Bronchus fibroblast of lung (primary cell): Measurements from ENCODE around the gene ENOX2. TPM values are rescaled to one million over a fixed set of nuclear protein-coding genes. Genes with fewer than 3 reads are reported as not detected.

ENCODE experiments used
- total RNA-seq: library from RNA; depleted of rRNA; stranded (reverse); fragments of >200 nt; gene quantifications from 2 replicates; pipeline ENCODE4 v1.2.3, GENCODE V29; 2015

The ENOX2 gene, protein sequence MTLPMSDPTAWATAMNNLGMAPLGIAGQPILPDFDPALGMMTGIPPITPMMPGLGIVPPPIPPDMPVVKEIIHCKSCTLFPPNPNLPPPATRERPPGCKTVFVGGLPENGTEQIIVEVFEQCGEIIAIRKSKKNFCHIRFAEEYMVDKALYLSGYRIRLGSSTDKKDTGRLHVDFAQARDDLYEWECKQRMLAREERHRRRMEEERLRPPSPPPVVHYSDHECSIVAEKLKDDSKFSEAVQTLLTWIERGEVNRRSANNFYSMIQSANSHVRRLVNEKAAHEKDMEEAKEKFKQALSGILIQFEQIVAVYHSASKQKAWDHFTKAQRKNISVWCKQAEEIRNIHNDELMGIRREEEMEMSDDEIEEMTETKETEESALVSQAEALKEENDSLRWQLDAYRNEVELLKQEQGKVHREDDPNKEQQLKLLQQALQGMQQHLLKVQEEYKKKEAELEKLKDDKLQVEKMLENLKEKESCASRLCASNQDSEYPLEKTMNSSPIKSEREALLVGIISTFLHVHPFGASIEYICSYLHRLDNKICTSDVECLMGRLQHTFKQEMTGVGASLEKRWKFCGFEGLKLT
- total RNA-seq, result 5.5 and 5.9 TPM in 2 replicates

DNA sequence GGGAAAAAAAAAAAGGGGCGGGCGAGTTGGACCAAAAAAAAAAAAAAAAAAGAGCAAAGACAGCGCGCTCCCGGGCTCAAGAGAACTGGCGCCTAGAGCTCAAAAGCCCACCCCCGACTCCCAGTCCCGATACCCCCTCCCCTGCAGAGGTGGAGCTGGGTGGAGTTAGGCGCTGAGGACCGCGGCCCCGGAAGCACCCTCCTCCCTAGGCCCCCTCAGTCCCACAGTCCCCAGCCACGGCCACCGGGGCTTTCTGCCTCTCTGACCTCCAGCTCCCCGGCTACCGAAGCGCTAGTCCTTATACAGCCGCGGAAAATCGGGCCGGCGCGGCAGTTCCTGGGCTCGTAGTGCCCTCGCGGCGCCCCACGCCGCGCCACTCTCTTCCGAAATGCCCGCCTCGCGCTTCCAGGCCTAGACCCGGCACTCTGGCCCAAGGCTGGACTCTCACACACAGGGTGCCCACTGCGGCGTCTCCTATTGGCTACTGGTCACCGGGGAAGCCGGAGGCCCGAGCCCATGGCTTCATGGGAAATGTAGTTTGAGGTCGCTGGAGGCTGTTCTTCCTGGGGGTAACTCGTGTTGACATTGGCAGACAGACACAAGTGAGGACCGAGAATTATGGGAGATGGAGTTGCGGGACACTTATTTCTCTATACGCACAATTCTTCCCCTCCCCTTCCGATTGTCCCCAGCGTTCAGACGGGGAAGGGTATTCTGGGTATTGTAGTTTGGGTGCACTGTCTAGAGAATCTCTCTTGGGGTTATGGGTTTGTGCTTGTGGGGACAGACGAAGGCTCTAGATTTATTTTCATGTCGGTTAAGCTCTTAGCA is at the start of gene ENOX2:
ENOX2 (minus strand) TSS at position 427 of the 831 bp plus-strand sequence. CDS start 199,993 bp downstream, outside the sequence.

Other genes with a start within 250 kb of the ENOX2 start
- gene ARHGAP36, start 155.1 kb upstream of the ENOX2 start, total RNA-seq, result not detected in 2 replicates